Measurements from ENCODE around the gene WDR36. TPM values are rescaled to one million over a fixed set of nuclear protein-coding genes. Genes with fewer than 3 reads are reported as not detected.

WDR36 gene
- total RNA-seq = 19.6 and 38.2 TPM in 2 replicates

DNA sequence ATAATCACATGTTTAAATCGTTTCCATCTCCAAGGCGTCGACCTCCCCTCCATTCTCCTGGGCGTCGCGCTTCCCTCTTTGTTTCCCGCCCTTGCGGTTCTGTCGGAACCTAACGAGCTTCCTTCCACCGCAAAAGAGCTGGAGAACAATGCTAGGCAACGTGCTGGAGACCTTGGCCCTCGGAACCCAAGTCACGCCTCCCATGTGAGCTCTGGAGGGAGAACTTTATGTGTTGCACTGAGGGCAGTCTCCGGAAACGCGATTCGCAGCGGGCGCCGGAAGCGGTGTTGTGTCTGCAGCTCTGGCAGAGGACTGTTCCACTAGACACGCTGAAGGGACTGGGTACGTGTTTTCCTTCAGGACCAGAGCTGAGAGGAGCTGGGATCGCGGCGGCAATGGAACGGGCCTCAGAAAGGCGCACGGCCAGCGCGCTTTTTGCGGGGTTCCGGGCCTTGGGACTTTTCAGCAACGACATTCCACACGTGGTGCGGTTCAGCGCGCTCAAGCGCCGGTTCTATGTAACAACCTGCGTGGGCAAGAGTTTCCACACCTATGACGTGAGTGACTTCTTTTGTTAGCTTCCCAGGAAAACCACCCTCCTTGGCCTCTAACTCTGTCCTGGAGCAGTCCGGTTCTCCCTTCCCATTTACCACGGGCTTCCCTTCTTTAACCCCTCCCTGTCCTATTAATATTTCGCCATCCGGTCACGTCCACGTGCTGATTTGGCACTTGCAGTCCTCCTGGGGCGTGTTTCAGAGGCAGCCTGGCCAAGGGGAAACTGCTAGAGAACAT is at the start of gene WDR36:
Gene WDR36, plus strand, starts transcription at position 287 of the 792 bp plus-strand sequence. Its CDS starts 109 bp downstream, at position 396.

DNA sequence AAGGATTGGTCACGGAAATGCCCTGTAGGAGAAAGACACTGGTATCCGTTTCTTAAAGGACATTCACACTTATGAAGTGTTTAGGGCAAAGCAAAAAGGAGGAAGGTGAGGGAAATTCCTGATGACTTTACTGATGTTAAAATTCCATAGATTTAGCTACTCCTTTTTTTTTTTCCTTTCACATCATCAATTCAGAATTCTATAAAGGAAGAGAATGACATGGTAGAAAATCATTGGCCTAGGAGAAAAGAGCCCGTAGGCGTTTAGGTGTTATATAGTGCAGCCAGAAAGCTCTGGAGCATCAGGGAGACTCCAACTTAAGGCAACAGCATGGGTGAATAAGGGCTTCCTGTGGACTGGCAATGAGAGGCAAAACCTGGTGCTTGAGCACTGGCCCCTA is 20.7 kb upstream of the WDR36 start, which contains the start of gene TSLP:
Gene TSLP, plus strand, starts transcription at position 301 of the 400 bp plus-strand sequence. CDS start 178 bp downstream, outside the sequence.

Other genes with a start within 250 kb of the WDR36 start
- not detected in 2 replicates for gene TSLP, start 20.6 kb upstream of the WDR36 start, total RNA-seq
- gene CAMK4, start 132.0 kb downstream of the WDR36 start, total RNA-seq = 1.1 and 3.1 TPM in 2 replicates

Measured in placental epithelial cell (primary cell).